Esophagus muscularis mucosa (tissue), 3 donors: ENCODE measurements around the gene ZNF10.

ENCODE experiments used
- POLR2A ChIP-seq: fragments of 450-650 bp; IDR thresholded peaks from one replicate; pipeline ENCODE4 v1.6.1; 2017; ENCODE audit warnings: antibody characterized with exemption, moderate library complexity, mild to moderate bottlenecking, low read depth
- POLR2AphosphoS5 ChIP-seq, 2 donors: sonication (generic); formaldehyde crosslinking; IDR thresholded peaks; one replicate each; pipeline ENCODE4 v1.6.1; 2017; ENCODE audit warnings: antibody characterized with exemption in 2 of 2
- TF ChIP-seq, protein P1 (sequence below), 3 experiments: fragments of 200-600 bp in 2 of 3; fragments of 450-650 bp in 1 of 3; sonication (generic) in 2 of 3; IDR thresholded peaks; one replicate each; pipeline ENCODE4 v1.5.1; 2017 to 2019; ENCODE audit warnings: antibody characterized with exemption in 3 of 3, mild to moderate bottlenecking in 2 of 3, moderate library complexity in 1 of 3

DNA sequence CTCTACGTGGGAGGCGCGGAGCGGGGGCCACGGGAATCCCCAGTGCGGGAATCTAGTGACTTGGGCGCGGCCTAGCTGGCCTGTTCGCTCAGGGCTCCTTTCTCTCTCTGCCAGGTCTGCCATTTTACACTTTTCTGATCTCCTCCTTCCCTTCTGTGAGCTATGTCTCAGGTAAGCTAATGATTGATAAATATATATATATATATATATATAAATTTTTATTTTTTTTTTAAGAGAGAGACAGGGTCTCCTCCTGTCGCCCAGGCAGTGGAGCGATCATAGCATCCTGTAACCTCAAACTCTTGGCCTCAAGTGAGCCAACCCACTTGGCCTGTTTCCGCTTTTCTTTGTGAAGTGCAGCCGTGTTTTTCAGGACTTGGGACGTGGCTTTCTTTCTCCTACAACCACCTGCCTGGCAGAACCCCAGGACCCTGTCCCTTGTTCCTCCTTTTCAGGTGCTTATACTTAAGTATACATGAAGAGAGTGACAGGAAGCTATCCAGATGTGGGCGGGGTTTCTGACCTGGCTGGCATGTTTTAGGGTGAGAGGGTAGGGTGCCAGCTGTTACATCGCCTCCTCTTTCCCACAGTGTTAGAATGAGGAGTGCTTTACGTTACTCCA lies 49.2 kb upstream of the ZNF10 start:
- TF ChIP-seq, protein P1, sequence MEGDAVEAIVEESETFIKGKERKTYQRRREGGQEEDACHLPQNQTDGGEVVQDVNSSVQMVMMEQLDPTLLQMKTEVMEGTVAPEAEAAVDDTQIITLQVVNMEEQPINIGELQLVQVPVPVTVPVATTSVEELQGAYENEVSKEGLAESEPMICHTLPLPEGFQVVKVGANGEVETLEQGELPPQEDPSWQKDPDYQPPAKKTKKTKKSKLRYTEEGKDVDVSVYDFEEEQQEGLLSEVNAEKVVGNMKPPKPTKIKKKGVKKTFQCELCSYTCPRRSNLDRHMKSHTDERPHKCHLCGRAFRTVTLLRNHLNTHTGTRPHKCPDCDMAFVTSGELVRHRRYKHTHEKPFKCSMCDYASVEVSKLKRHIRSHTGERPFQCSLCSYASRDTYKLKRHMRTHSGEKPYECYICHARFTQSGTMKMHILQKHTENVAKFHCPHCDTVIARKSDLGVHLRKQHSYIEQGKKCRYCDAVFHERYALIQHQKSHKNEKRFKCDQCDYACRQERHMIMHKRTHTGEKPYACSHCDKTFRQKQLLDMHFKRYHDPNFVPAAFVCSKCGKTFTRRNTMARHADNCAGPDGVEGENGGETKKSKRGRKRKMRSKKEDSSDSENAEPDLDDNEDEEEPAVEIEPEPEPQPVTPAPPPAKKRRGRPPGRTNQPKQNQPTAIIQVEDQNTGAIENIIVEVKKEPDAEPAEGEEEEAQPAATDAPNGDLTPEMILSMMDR (IDR thresholded peaks at IDR 0.05) = no peak
- TF ChIP-seq POLR2A (no peak), POLR2AphosphoS5 (IDR thresholded peaks at IDR 0.05) (no peak)
